Cerebellar nuclear complex (tissue), 1 donor: Measurements from ENCODE around the gene MYD88.

Source experiments
- DNase-seq, 2 experiments: peaks; one replicate each; lab custom pipeline; 2025; lab: John Stamatoyannopoulos, UW

The MYD88 gene

DNA sequence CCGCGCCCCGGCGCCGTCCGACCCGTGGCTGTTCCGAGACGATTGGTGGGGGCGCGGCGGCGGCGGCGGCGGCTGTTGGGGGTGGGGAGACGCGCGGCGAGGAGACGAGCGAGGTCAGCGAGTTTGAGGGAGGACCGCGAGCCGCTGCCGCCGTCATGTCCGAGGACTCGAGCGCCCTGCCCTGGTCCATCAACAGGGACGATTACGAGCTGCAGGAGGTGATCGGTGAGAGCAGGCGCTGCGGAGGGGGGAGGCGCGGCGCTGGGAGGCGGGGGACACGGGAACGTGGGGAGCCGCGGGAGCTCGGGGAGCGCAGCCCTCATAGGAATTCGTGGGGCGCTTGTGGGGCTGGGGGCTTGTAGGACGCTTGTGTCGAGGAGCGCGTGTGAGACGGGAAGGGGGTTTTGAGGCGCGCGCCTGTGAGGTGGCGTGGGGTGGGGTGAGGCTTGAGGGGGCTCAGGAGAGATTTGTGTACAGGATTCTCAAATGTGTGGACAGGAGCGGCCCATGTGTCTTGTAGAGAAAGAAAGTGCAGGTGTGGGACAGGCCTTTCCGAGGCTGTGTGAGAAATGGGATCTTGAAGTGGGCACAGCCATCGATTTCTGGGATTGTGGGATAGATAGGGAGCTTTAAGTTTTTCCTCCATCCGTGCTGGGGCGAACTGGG lies 27.4 kb downstream of the MYD88 start:
- DNase-seq, result no peak

DNA sequence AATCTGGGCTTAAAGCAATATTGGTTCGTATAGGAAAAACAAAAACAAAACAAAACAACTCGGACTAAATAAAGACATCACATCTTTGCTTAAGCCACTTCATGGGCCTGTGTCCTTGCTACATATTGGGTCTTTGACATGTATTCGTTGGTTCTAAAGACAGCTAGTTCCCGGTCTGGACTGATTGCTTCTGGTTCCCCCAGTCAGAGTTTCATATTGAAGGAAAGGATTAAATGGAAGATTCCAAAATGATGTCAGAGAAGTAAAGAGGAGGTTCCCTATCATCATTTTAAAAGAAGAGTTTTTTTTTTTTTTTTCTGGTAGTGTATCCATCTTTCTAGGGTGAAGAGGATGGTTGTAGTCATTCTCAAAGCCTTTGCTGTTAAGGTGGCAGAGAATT lies 29.1 kb downstream of the MYD88 start:
- DNase-seq, result no peak

DNA sequence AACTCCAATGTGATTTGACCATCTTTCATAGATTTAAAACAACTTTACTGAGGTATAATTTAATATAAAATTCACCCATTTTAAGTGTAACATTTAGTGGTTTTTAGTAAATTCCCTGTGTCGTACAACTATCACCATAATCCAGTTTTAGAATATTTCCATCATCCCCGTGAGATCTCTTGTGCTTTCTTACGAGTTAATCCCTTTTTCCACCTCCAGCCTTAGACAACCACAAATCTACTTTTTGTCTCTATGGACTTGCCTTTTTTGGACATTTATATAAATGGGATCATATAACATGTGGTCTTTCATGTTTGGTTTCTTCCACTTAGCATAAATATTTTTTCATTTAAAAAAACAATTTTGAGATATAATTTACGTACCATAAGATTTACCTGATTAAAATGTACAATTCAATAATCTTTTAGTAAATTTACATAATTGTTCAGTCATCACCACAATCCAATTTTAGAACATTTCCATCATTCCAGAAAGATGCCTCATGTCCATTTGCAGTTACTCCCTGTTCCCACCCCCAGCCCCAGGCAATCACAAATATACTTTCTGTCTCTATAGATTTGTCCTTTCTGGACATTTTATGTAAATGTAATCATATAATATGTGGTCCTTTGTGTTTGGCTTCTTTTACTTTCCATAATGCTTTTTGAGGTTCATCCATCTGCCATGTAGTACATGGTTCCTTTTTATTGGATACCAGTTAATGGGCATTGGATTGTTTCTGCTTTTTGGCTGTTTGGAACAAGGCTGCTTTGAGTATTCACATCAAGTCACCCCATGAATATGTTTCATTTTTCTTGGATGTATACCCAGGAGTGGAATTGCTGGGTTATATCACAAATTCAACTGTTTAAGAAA lies 29.9 kb downstream of the MYD88 start:
- DNase-seq, result no peak

DNA sequence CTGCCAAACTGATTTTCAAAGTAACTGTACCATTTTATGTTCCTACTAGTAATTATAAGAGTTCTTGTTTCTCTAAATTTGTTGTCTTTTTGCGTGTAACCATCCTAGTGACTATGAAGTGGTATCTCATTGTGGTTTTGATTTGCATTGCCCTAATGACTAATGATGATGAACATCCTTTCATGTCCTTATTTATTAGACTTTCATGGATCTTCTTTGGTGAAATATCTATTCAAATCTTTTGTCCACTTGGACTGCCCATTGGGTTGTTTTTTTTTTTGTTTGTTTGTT lies 30.5 kb downstream of the MYD88 start:
- DNase-seq, result no peak

- DNase-seq, result no peak
Measured at GRCh38 chr3:38170722-38171121, 32.3 kb downstream of the MYD88 start.

DNA sequence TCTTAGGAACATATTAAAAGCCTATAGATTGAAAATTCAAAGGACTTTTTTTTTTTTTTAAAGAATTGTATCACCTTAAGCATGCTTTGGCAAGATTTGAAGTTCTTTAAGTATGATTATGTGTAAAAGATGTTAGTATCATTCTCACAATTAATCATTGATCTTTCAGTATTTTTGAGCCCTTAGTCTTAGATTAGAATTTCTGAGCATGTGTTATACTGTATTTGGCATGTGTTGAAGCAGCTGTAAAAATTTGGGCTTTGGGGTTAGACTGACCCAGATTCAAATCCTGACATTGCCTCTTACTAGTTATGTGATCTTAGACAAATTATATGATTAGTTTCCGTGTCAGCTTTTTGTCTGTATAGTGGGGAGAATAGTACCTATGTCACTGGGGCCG lies 33.2 kb downstream of the MYD88 start:
- no peak for DNase-seq

- DNase-seq, result no peak
Measured at GRCh38 chr3:38173834-38174418, 35.5 kb downstream of the MYD88 start.

GRCh38 chr3:38177181-38177580 lies 38.7 kb downstream of the MYD88 start:
- DNase-seq, result no peak

- no peak for DNase-seq
Measured at GRCh38 chr3:38186781-38187180, 48.3 kb downstream of the MYD88 start.

GRCh38 chr3:38190481-38190881 lies 52.0 kb downstream of the MYD88 start:
- no peak for DNase-seq
